ENCODE measurements around the gene RNF111. TPM values are rescaled to one million over a fixed set of nuclear protein-coding genes. Genes with fewer than 3 reads are reported as not detected.

The RNF111 gene
- total RNA-seq, 2 experiments from 2014 or later: 27.0 to 36.0 TPM

DNA sequence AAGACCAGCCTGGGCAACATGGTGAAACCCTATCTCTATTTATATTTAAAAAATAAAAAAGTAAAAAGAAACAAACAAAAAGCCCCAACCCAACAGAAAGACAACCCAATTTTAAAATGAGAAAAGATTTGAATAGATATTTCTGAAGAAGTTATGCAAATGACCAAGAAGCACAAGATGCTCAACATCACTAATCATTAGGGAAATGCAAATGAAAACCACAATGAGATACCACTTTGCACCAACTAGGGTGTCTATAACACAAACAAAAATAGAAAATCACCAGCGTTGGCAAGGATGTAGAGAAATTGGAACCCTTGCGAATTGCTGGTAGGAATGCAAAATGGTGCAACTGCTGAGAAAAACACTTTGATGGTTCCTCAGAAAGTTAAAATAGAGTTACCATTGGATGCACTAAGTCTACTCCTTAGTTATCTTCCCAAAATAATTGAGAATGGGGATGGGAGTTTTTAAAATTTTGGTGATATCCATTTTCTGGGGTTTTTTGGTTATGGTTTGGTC, 71.7 kb downstream of the RNF111 start:
- no peak for DNase-seq
- Mint-ChIP-seq H3K27ac (no peak overlapping the region), H3K4me1 (peaks cover 6% of the 10 kb centered on the region), H3K9me3 (ENCODE audit: low read depth) (no peaks in the 10 kb centered on the region), H3K4me3 (no peak overlapping the region), H3K36me3 (ENCODE audit: low read depth) (peaks cover 39% of the 10 kb centered on the region), H3K27me3 (no peaks in the 10 kb centered on the region)
- intact Hi-C loops (cut with DNase I, micrococcal nuclease): no loop called here
- CTCF ChIA-PET: interaction anchor here (0.5 to 1.3 kb wide), 4 partner anchors 11 to 158 kb away, joined by 3 to 5 read pairs (median 4); no protein-coding TSS in a partner anchor
- POLR2A ChIA-PET: no interaction called here
- ATAC-seq: no peak

GRCh38 chr15:59060348-59060747, 72.9 kb downstream of the RNF111 start:
- H3K27ac Mint-ChIP-seq: no peak overlapping the region
- H3K9me3 Mint-ChIP-seq (ENCODE audit: low read depth): no peaks in the 10 kb centered on the region
- POLR2A ChIA-PET: interaction anchor here (0.6 kb wide), 1 partner anchor 146 kb away, joined by 3 read pairs; no protein-coding TSS in a partner anchor
- no peaks in the 10 kb centered on the region for H3K27me3 Mint-ChIP-seq
- intact Hi-C loops (cut with DNase I, micrococcal nuclease): no loop called here
- no peak for DNase-seq
- CTCF ChIA-PET: interaction anchor here (0.9 to 1.3 kb wide), 4 partner anchors 13 to 833 kb away, joined by 3 to 4 read pairs (median 3); no protein-coding TSS in a partner anchor
- peaks cover 5% of the 10 kb centered on the region for H3K4me1 Mint-ChIP-seq
- no peak for ATAC-seq
- H3K4me3 Mint-ChIP-seq: no peak overlapping the region
- H3K36me3 Mint-ChIP-seq (ENCODE audit: low read depth): peaks cover 42% of the 10 kb centered on the region

GRCh38 chr15:59063042-59063441, 75.6 kb downstream of the RNF111 start:
- Mint-ChIP-seq H3K27ac (no peak overlapping the region), H3K4me1 (peaks cover 2% of the 10 kb centered on the region), H3K36me3 (ENCODE audit: low read depth) (peaks cover 47% of the 10 kb centered on the region), H3K27me3 (no peaks in the 10 kb centered on the region), H3K4me3 (no peak overlapping the region), H3K9me3 (ENCODE audit: low read depth) (no peaks in the 10 kb centered on the region)
- CTCF ChIA-PET: interaction anchor here (0.6 to 1.2 kb wide), 2 partner anchors 33 to 560 kb away, joined by 3 to 4 read pairs; no protein-coding TSS in a partner anchor
- POLR2A ChIA-PET: interaction anchor here (0.6 kb wide), 1 partner anchor 10 kb away, joined by 4 read pairs; no protein-coding TSS in a partner anchor
- DNase-seq: no peak
- intact Hi-C loops (cut with DNase I, micrococcal nuclease): no loop called here
- ATAC-seq: no peak

GRCh38 chr15:59069430-59069829, 82.0 kb downstream of the RNF111 start:
- Mint-ChIP-seq H3K36me3 (ENCODE audit: low read depth) (peaks cover 45% of the 10 kb centered on the region), H3K4me3 (no peak overlapping the region), H3K4me1 (peaks cover 11% of the 10 kb centered on the region), H3K9me3 (ENCODE audit: low read depth) (no peaks in the 10 kb centered on the region), H3K27me3 (no peaks in the 10 kb centered on the region), H3K27ac (no peak overlapping the region)
- POLR2A ChIA-PET: no interaction called here
- DNase-seq: no peak
- ATAC-seq: no peak
- intact Hi-C loops (cut with DNase I, micrococcal nuclease): no loop called here
- CTCF ChIA-PET: interaction anchor here (0.6 kb wide), 1 partner anchor 15 kb away, joined by 3 read pairs; no protein-coding TSS in a partner anchor

GRCh38 chr15:59074607-59075006, 87.1 kb downstream of the RNF111 start:
- peaks cover 41% of the 10 kb centered on the region for H3K36me3 Mint-ChIP-seq (ENCODE audit: low read depth)
- H3K4me3 Mint-ChIP-seq: no peak overlapping the region
- ATAC-seq (peak; percentile 76), DNase-seq (peak; percentile 14)
- H3K27me3 Mint-ChIP-seq: no peaks in the 10 kb centered on the region
- CTCF ChIA-PET: interaction anchor here (1.3 kb wide), 1 partner anchor 63 kb away, joined by 3 read pairs; no protein-coding TSS in a partner anchor
- POLR2A ChIA-PET: interaction anchor here (1.1 kb wide), 1 partner anchor 10 kb away, joined by 3 read pairs; no protein-coding TSS in a partner anchor
- H3K9me3 Mint-ChIP-seq (ENCODE audit: low read depth): no peaks in the 10 kb centered on the region
- H3K4me1 Mint-ChIP-seq: peaks cover 15% of the 10 kb centered on the region
- H3K27ac Mint-ChIP-seq: peak overlapping the region; percentile 78
- intact Hi-C loops (cut with DNase I, micrococcal nuclease): no loop called here

GRCh38 chr15:59087731-59088130, 100.3 kb downstream of the RNF111 start:
- no peaks in the 10 kb centered on the region for H3K9me3 Mint-ChIP-seq (ENCODE audit: low read depth)

DNA sequence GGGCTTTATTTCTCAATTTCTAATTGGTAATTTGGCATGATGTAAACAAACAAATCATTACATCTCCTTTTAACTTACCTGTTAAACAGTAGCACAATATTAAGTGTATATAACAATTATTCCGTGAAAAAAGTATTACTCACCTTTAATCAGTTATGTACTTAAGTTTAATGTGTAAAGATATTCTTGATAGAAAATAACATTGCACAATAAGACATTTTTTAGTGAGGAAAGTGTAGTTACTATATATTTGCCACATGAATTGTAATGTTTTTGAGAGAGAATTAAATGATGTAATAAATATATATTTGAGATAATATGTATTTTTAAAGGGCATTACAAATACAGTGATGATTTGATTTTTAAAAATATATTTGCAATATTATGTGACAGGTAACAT, 106.6 kb downstream of the RNF111 start:
- H3K27ac Mint-ChIP-seq: no peak overlapping the region
- DNase-seq (no peak), ATAC-seq (no peak)
- CTCF ChIA-PET: interaction anchor here (1.2 kb wide), 1 partner anchor 9 kb away, joined by 3 read pairs; no protein-coding TSS in a partner anchor
- POLR2A ChIA-PET: no interaction called here
- no peak overlapping the region for H3K4me3 Mint-ChIP-seq
- peaks cover 28% of the 10 kb centered on the region for H3K36me3 Mint-ChIP-seq (ENCODE audit: low read depth)
- peaks cover 7% of the 10 kb centered on the region for H3K4me1 Mint-ChIP-seq
- intact Hi-C loops (cut with DNase I, micrococcal nuclease): no loop called here
- no peaks in the 10 kb centered on the region for H3K27me3 Mint-ChIP-seq
- H3K9me3 Mint-ChIP-seq (ENCODE audit: low read depth): no peaks in the 10 kb centered on the region

More at GRCh38 chr15:59087731-59088130, 100.3 kb downstream of the RNF111 start:
- H3K27ac Mint-ChIP-seq: no peak overlapping the region
- H3K4me3 Mint-ChIP-seq: no peak overlapping the region
- intact Hi-C loops (cut with DNase I, micrococcal nuclease): no loop called here
- no peak for ATAC-seq
- DNase-seq: no peak
- H3K36me3 Mint-ChIP-seq (ENCODE audit: low read depth): peaks cover 19% of the 10 kb centered on the region
- no peaks in the 10 kb centered on the region for H3K4me1 Mint-ChIP-seq
- no peaks in the 10 kb centered on the region for H3K27me3 Mint-ChIP-seq
- ChIA-PET CTCF (interaction anchor here (0.6 to 0.8 kb wide), 2 partner anchors 110 to 389 kb away, joined by 3 to 5 read pairs; no protein-coding TSS in a partner anchor), POLR2A (no interaction called here)

GRCh38 chr15:59096429-59096828, 109.0 kb downstream of the RNF111 start:
- POLR2A ChIA-PET: no interaction called here
- Mint-ChIP-seq H3K36me3 (ENCODE audit: low read depth) (peaks cover 26% of the 10 kb centered on the region), H3K4me3 (no peak overlapping the region), H3K4me1 (peaks cover 13% of the 10 kb centered on the region), H3K27ac (no peak overlapping the region), H3K27me3 (no peaks in the 10 kb centered on the region), H3K9me3 (ENCODE audit: low read depth) (no peaks in the 10 kb centered on the region)
- CTCF ChIA-PET: interaction anchor here (0.6 to 1.4 kb wide), 4 partner anchors 34 to 436 kb away, joined by 3 to 4 read pairs (median 4); no protein-coding TSS in a partner anchor
- intact Hi-C loops (cut with DNase I, micrococcal nuclease): no loop called here
- DNase-seq (no peak), ATAC-seq (no peak)

DNA sequence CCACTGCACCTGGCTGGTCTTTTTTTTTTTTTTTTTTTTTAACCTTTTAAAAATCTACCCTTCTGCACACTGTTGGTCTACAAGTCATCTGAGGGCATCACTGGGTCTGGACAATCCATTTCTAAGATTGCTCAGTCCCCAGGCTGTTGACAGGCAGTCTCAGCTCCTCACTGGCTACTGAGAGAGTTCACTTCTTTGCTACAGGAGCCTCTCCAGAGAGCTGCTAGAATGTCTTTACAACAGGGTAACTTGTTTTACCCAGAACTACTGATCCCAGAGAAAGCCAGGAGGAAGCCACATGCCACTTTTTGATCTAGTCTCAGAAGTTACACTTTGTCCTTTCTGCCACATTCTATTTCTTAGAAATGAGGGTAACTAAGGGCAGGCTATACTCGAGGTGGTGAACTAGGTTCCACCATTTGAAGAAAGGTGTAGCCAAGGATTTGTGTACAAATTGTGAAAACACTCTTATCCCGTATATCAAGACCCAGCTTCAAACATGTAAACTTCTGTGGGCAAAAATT, 111.8 kb downstream of the RNF111 start:
- Mint-ChIP-seq H3K36me3 (ENCODE audit: low read depth) (peaks cover 16% of the 10 kb centered on the region), H3K27me3 (no peaks in the 10 kb centered on the region), H3K27ac (peak overlapping the region; percentile 65), H3K9me3 (ENCODE audit: low read depth) (no peaks in the 10 kb centered on the region), H3K4me3 (no peak overlapping the region), H3K4me1 (peaks cover 15% of the 10 kb centered on the region)
- intact Hi-C loops (cut with DNase I, micrococcal nuclease): no loop called here
- DNase-seq (no peak), ATAC-seq (no peak)
- ChIA-PET POLR2A (interaction anchor here (0.7 to 1.0 kb wide), 2 partner anchors 100 to 120 kb away, joined by 4 to 5 read pairs; no protein-coding TSS in a partner anchor), CTCF (interaction anchor here (0.6 to 1.5 kb wide), 4 partner anchors 10 to 119 kb away, joined by 3 to 4 read pairs (median 3); no protein-coding TSS in a partner anchor)

DNA sequence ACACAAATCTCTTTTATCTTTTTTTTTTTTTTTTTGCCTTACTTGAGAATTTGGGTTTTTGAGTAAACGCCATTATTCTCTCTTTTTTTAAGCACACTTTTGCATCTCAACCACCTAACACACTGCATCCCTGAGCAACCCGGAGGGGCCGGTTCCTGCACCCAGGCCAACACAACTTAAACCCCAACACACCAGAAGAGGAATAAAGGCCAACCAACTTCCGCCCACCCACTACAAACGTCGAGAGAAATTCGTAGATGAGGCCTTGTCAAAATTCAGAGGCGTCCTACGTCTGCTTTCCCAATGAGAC, 117.1 kb downstream of the RNF111 start:
- DNase-seq (no peak), ATAC-seq (no peak)
- POLR2A ChIA-PET: no interaction called here
- Mint-ChIP-seq H3K27ac (peak overlapping the region; percentile 91), H3K9me3 (ENCODE audit: low read depth) (no peaks in the 10 kb centered on the region), H3K4me1 (peaks cover 12% of the 10 kb centered on the region), H3K36me3 (ENCODE audit: low read depth) (peaks cover 20% of the 10 kb centered on the region), H3K4me3 (peak overlapping the region; percentile 91), H3K27me3 (no peaks in the 10 kb centered on the region)
- intact Hi-C loops (cut with DNase I, micrococcal nuclease): loop anchor here in 1 of 2 experiments (10.0 kb wide), 1 partner anchor 130 kb away; no protein-coding TSS in a partner anchor
- CTCF ChIA-PET: interaction anchor here (0.7 kb wide), 1 partner anchor 14 kb away, joined by 3 read pairs; no protein-coding TSS in a partner anchor

GRCh38 chr15:59104912-59105732, 117.7 kb downstream of the RNF111 start, which contains the start of gene CCNB2:
Gene CCNB2, plus strand, starts transcription at chr15:59105146. Its CDS starts 123 bp downstream, at chr15:59105269.
- ATAC-seq: peak; percentile 99
- Mint-ChIP-seq H3K4me3 (peak within 1 kb of the TSS; percentile 91), H3K27ac (peak within 1 kb of the TSS; percentile 91), H3K4me1 (peaks cover 11% of the 10 kb centered on the region), H3K27me3 (no peaks in the 10 kb centered on the region), H3K36me3 (ENCODE audit: low read depth) (peaks cover 21% of the 10 kb centered on the region), H3K9me3 (ENCODE audit: low read depth) (no peaks in the 10 kb centered on the region)
- ChIA-PET POLR2A (no interaction called here), CTCF (interaction anchor here (0.7 kb wide), 1 partner anchor 13 kb away, joined by 3 read pairs; no protein-coding TSS in a partner anchor)
- peak; percentile 92 for DNase-seq
- intact Hi-C loops (cut with DNase I, micrococcal nuclease): loop anchor here (1.0 to 10.0 kb wide), 5 partner anchors 118 to 552 kb away; partner anchors contain the start of genes GTF2A2 (in 1 of the 2), RNF111 (in 1 of the 2) and SLTM (in 1 of the 2)

Measured in activated CD4-positive, alpha-beta T cell treated with anti-CD3 and anti-CD28 coated beads for 36 hours (primary cell).